Upper lobe of left lung (tissue), 6 donors: Measurements from ENCODE around the gene ZNF560. TPM values are rescaled to one million over a fixed set of nuclear protein-coding genes. Genes with fewer than 3 reads are reported as not detected.

Source experiments
- ATAC-seq, 2 donors: fragments of 200-7000 bp; cut with Tn5 transposase; one replicate each; pipeline ENCODE4 v1.9.1; 2022; ENCODE audit warnings: mild to moderate bottlenecking in 2 of 2, moderate library complexity in 2 of 2; ENCODE audit not compliant: low FRiP score in 2 of 2
- DNase-seq, 2 donors: peaks; one replicate each; pipeline ENCODE4 v3.0.0-alpha.2; 2019 to 2020
- H3K27ac ChIP-seq, 4 donors: fragments of 200-600 bp; sonication (generic); one replicate each; pipeline ENCODE4 v1.5.1; 2016 to 2019
- H3K27me3 ChIP-seq, 4 donors: fragments of 200-600 bp; sonication (generic); one replicate each; pipeline ENCODE4 v1.5.1; 2017 to 2019
- H3K36me3 ChIP-seq, 4 donors: fragments of 200-600 bp; sonication (generic); one replicate each; pipeline ENCODE4 v1.5.1; 2016 to 2019
- H3K4me1 ChIP-seq, 4 donors: fragments of 200-600 bp; sonication (generic); one replicate each; pipeline ENCODE4 v1.5.1; 2018 to 2019
- H3K4me3 ChIP-seq, 4 donors: fragments of 200-600 bp; sonication (generic); one replicate each; pipeline ENCODE4 v1.5.1; 2017 to 2019; ENCODE audit warnings: mild to moderate bottlenecking in 2 of 4, moderate library complexity in 1 of 4
- H3K9me3 ChIP-seq, 4 donors: fragments of 200-600 bp; sonication (generic); one replicate each; pipeline ENCODE4 v1.5.1; 2018 to 2019
- EP300 ChIP-seq, 4 donors: sonication (generic); formaldehyde crosslinking; IDR thresholded peaks; one replicate each; pipeline ENCODE4 v1.5.1; 2017; ENCODE audit warnings: antibody characterized with exemption in 4 of 4, control low read depth in 2 of 4
- POLR2A ChIP-seq, 4 donors: fragments of 450-650 bp; IDR thresholded peaks; one replicate each; pipeline ENCODE4 v1.5.1; 2016 to 2017; ENCODE audit warnings: antibody characterized with exemption in 4 of 4, mild to moderate bottlenecking in 2 of 4
- POLR2AphosphoS5 ChIP-seq, 2 donors: sonication (generic); formaldehyde crosslinking; IDR thresholded peaks; one replicate each; pipeline ENCODE4 v1.5.1; 2017; ENCODE audit warnings: antibody characterized with exemption in 2 of 2
- WGBS, 2 donors: methylation state at CpG; one replicate each; pipeline ENCODE4 v1.1.5; 2017 to 2018; 5-methylcytosine and 5-hydroxymethylcytosine counted together
- total RNA-seq, 6 donors: library from RNA; depleted of rRNA in 4 of 6; stranded (reverse); fragments of >200 nt in 4 of 6; gene quantifications; one replicate each; pipeline versions ENCODE4 v1.1.0 to v1.2.1, GENCODE V29; 2016 to 2021
- TF ChIP-seq, protein P1 (sequence below), 6 experiments: fragments of 450-650 bp in 4 of 6; fragments of 200-600 bp in 2 of 6; sonication (generic) in 2 of 6; IDR thresholded peaks; one replicate each; pipeline ENCODE4 v1.5.1; 2016 to 2019; ENCODE audit warnings: antibody characterized with exemption in 6 of 6
- donor health status: DM: no; HTN: no; CAD: no; lungs with moderate emphysema.
- donor health status: DM: no; HTN: yes; CAD: no; lungs with severe emphysema.

ZNF560 gene
- total RNA-seq, 6 donors from 2014 or later = not detected

GRCh38 chr19:9535934-9536333, 37.5 kb upstream of the ZNF560 start:
- peaks cover 22 to 53% (median 51%) of the 10 kb centered on the region in 4 donors for H3K9me3 ChIP-seq
- 91 to 96% methylated on average over 4 of the region's 4 CpGs for WGBS, 2 donors

DNA sequence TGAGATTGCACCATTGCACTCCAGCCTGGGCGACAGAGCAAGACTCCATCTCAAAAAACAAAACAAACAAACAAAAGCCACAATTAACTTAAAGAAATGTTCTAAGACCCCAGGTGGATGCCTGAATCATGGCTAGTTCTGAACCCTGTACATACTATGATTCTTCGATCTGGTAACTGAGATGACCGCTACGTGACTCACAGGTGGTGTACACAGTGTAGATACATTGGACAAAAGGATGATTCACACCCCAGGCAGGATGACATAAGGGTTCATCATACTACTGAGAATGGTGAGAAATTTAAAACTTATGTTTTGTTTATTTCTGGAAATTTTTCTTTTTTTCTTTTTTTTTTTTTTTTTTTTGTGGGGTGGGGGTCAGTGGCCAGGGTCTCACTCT, 33.5 kb upstream of the ZNF560 start:
- H3K36me3 ChIP-seq = peaks cover 76 to 96% (median 89%) of the 10 kb centered on the region in 4 donors
- peaks cover 0 to 5% (median 2%) of the 10 kb centered on the region in 4 donors for H3K4me1 ChIP-seq
- ATAC-seq = no peak
- no peak overlapping the region for H3K4me3 ChIP-seq
- 83 to 97% methylated on average over 4 of the region's 4 CpGs for WGBS, 2 donors
- H3K27me3 ChIP-seq = no peaks in the 10 kb centered on the region
- peaks cover 62 to 93% (median 89%) of the 10 kb centered on the region in 4 donors for H3K9me3 ChIP-seq
- no peak for DNase-seq
- TF ChIP-seq, protein P1, sequence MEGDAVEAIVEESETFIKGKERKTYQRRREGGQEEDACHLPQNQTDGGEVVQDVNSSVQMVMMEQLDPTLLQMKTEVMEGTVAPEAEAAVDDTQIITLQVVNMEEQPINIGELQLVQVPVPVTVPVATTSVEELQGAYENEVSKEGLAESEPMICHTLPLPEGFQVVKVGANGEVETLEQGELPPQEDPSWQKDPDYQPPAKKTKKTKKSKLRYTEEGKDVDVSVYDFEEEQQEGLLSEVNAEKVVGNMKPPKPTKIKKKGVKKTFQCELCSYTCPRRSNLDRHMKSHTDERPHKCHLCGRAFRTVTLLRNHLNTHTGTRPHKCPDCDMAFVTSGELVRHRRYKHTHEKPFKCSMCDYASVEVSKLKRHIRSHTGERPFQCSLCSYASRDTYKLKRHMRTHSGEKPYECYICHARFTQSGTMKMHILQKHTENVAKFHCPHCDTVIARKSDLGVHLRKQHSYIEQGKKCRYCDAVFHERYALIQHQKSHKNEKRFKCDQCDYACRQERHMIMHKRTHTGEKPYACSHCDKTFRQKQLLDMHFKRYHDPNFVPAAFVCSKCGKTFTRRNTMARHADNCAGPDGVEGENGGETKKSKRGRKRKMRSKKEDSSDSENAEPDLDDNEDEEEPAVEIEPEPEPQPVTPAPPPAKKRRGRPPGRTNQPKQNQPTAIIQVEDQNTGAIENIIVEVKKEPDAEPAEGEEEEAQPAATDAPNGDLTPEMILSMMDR (IDR thresholded peaks at IDR 0.05) = no peak
- TF ChIP-seq POLR2AphosphoS5 (IDR thresholded peaks at IDR 0.05) (no peak), EP300 (IDR thresholded peaks at IDR 0.05) (no peak), POLR2A (IDR thresholded peaks at IDR 0.05) (no peak)
- H3K27ac ChIP-seq = no peak overlapping the region

More at GRCh38 chr19:9535934-9536333, 37.5 kb upstream of the ZNF560 start:
- Histone ChIP-seq H3K27ac (no peak overlapping the region), H3K4me3 (no peak overlapping the region), H3K4me1 (peaks cover 5 to 18% (median 14%) of the 10 kb centered on the region in 4 donors), H3K36me3 (peaks cover 49 to 58% (median 53%) of the 10 kb centered on the region in 4 donors), H3K27me3 (no peaks in the 10 kb centered on the region)
- no peak for DNase-seq
- no peak for ATAC-seq
- no peak for TF ChIP-seq POLR2A (IDR thresholded peaks at IDR 0.05)
- TF ChIP-seq EP300 (IDR thresholded peaks at IDR 0.05) = no peak
- TF ChIP-seq, protein P1 (IDR thresholded peaks at IDR 0.05) = no peak
- no peak for TF ChIP-seq POLR2AphosphoS5 (IDR thresholded peaks at IDR 0.05)

- TF ChIP-seq EP300 (IDR thresholded peaks at IDR 0.05) (no peak), POLR2AphosphoS5 (IDR thresholded peaks at IDR 0.05) (no peak)
- Histone ChIP-seq H3K36me3 (peaks cover 54 to 88% (median 67%) of the 10 kb centered on the region in 4 donors), H3K27me3 (no peaks in the 10 kb centered on the region), H3K27ac (no peak overlapping the region), H3K9me3 (peaks cover 88 to 100% (median 97%) of the 10 kb centered on the region in 4 donors), H3K4me1 (no peaks in the 10 kb centered on the region), H3K4me3 (no peak overlapping the region)
- WGBS, 2 donors = 96 to 99% methylated on average over 5 of the region's 5 CpGs
- DNase-seq = no peak
- no peak for ATAC-seq
Observed at GRCh38 chr19:9528757-9529336, 30.4 kb upstream of the ZNF560 start.

GRCh38 chr19:9523885-9524474, 25.6 kb upstream of the ZNF560 start:
- no peak for TF ChIP-seq POLR2AphosphoS5 (IDR thresholded peaks at IDR 0.05)
- no peak for TF ChIP-seq EP300 (IDR thresholded peaks at IDR 0.05)
- TF ChIP-seq, protein P1 (IDR thresholded peaks at IDR 0.05) = no peak
- no peak for TF ChIP-seq POLR2A (IDR thresholded peaks at IDR 0.05)
- Histone ChIP-seq H3K27ac (no peak overlapping the region), H3K4me3 (no peak overlapping the region), H3K27me3 (no peaks in the 10 kb centered on the region), H3K36me3 (peaks cover 8 to 44% (median 18%) of the 10 kb centered on the region in 4 donors), H3K9me3 (peaks cover 86 to 100% (median 98%) of the 10 kb centered on the region in 4 donors), H3K4me1 (no peaks in the 10 kb centered on the region)
- 97 to 100% methylated on average over 1 of the region's 1 CpG for WGBS, 2 donors
- DNase-seq (no peak), ATAC-seq (no peak)

- no peak for TF ChIP-seq POLR2AphosphoS5 (IDR thresholded peaks at IDR 0.05)
- no peak for TF ChIP-seq POLR2A (IDR thresholded peaks at IDR 0.05)
- no peak for TF ChIP-seq EP300 (IDR thresholded peaks at IDR 0.05)
- TF ChIP-seq, protein P1 (IDR thresholded peaks at IDR 0.05) = no peak
- 93 to 95% methylated on average over 3 of the region's 3 CpGs for WGBS, 2 donors
- DNase-seq = no peak
Observed at GRCh38 chr19:9507285-9507684, 8.9 kb upstream of the ZNF560 start.

More at GRCh38 chr19:9507285-9507684, 8.9 kb upstream of the ZNF560 start:
- H3K36me3 ChIP-seq = no peaks in the 10 kb centered on the region
- no peak for ATAC-seq
- H3K4me3 ChIP-seq = no peak overlapping the region
- H3K27me3 ChIP-seq = no peaks in the 10 kb centered on the region
- no peaks in the 10 kb centered on the region for H3K4me1 ChIP-seq
- no peak overlapping the region for H3K27ac ChIP-seq
- H3K9me3 ChIP-seq = peaks cover 8 to 87% (median 56%) of the 10 kb centered on the region in 4 donors
